SH-SY5Y (cell line): ENCODE data around the gene TP53I3.

Source experiments
- GATA2 ChIP-seq: IDR thresholded peaks from 2 replicates; pipeline ENCODE4 v1.6.1; 2011; ENCODE audit warnings: mild to moderate bottlenecking, low read depth, low read length
- GATA3 ChIP-seq: IDR thresholded peaks from 2 replicates; pipeline ENCODE4 v1.6.1; 2011; ENCODE audit warnings: low read depth, mild to moderate bottlenecking, low read length, moderate library complexity

- no peak; the same call in 1 of the 2 replicates for TF ChIP-seq GATA2
- TF ChIP-seq GATA3: no peak
These were observed 38.7 kb upstream of the TP53I3 start, which contains the start of the genes FAM228B and PFN4 for GRCh38 chr2:24123195-24123921.
